Heart left ventricle (tissue), 13 donors: Measurements from ENCODE around the gene MTCH2.

Source experiments
- CTCF ChIP-seq, 12 donors: fragments of 200-600 bp; sonication (generic) in 4 of 12; IDR thresholded peaks; one replicate each; pipeline versions ENCODE4 v1.5.0 to v1.8.0; 2018 to 2022; ENCODE audit warnings: antibody characterized with exemption in 12 of 12, mild to moderate bottlenecking in 5 of 12
- POLR2A ChIP-seq, 2 donors: fragments of 450-650 bp; IDR thresholded peaks; one replicate each; pipeline ENCODE4 v1.6.1; 2017; ENCODE audit warnings: antibody characterized with exemption in 2 of 2, mild to moderate bottlenecking in 2 of 2, moderate library complexity in 2 of 2
- donor health status: ischemic (EF 13 %, LVEDD 7.1; RV severe dilation, severe dysfunction).
- donor health status: DM: no; HTN: yes; CAD: no.
- donor health status: DM: no; HTN: no; CAD: no.
- donor health status: ischemic (EF 25% LVEDD 6.9; RV normal size, moderate dysfunction).
- donor health status: ischemic (EF 25% LVEDD 5.7; RV mildly dilated, moderate dysfunction).
- donor health status: ischemic (EF 35%, LVEDD 5.7; RV mildly dilated, moderate dysfunction).
- donor health status: nonischemic (EF 11% LVEDD 7.7; RV severe dilation, severe dysfunction).
- donor health status: DM: yes; HTN: yes; CAD: no.
- donor health status: PGD.
- donor health status: ischemic (EF 29% LVEDD 5.4; RV normal size, mild dysfunction).
- donor health status: nonischemic (EF 23%, LVEDD 6.1; RV moderate dilation, normal function).

- TF ChIP-seq POLR2A (IDR thresholded peaks at IDR 0.05) (no peak), CTCF (IDR thresholded peaks at IDR 0.05) (no peak)
These were observed 50.1 kb downstream of the MTCH2 start for GRCh38 chr11:47592251-47592650.
